Astrocyte (in vitro differentiated cells and primary cell): Measurements from ENCODE around the gene CD7.

Experiments
- EZH2 ChIP-seq: IDR thresholded peaks from 2 replicates; pipeline ENCODE4 v1.6.1; 2012; ENCODE audit warnings: mild to moderate bottlenecking, low read length, inconsistent platforms; ENCODE audit not compliant: insufficient read depth
- TF ChIP-seq, protein P1 (sequence below): IDR thresholded peaks from 2 replicates; pipeline ENCODE4 v1.5.1; 2011; ENCODE audit warnings: low read depth, mild to moderate bottlenecking, inconsistent platforms, low read length, moderate library complexity; ENCODE audit not compliant: insufficient read depth

DNA sequence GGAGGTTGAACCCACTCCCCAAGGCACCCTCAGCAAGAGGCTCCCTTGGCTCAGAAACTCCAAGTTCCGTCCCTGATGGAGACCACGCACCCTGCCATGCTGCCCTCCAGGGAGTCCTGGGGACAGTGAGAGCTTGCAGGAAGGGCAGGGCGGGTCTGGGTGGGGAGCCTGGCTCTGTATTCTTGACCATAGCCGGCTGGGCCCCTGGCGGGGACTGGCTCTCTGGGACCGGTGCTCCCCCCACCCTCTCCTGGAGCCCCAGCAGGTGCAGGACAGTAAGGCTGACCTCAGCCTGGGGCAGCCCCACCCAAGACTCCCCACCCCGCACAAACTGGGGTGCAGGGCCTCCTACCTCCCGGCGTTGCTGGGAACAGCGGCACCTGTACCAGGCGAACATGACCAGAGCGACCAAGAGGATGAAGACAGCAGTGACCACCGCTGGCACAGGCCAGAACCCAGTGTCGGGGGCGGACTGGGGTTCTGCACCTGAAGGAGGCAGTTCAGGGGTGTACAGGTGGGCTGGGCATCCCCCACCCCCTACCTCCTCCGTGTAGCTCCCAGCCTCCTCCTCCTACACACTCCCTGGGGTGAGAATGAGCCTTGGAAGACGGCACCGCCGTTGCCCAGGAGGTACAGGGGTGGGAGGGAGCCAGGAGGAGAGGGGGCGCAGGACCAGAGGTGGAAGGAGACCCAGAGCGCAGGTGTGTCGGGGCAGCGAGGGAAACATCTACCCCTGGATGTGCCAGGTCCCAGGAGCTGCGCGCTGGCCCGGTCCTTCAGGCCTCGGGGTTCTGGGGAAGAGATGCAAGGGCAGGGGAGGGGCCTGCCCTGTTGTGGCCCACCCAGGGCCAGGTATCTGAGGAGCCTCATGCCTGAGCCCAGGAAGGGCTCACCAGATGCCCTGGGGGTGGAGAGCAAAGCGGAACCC lies 5.4 kb upstream of the CD7 start:
- TF ChIP-seq, protein P1, sequence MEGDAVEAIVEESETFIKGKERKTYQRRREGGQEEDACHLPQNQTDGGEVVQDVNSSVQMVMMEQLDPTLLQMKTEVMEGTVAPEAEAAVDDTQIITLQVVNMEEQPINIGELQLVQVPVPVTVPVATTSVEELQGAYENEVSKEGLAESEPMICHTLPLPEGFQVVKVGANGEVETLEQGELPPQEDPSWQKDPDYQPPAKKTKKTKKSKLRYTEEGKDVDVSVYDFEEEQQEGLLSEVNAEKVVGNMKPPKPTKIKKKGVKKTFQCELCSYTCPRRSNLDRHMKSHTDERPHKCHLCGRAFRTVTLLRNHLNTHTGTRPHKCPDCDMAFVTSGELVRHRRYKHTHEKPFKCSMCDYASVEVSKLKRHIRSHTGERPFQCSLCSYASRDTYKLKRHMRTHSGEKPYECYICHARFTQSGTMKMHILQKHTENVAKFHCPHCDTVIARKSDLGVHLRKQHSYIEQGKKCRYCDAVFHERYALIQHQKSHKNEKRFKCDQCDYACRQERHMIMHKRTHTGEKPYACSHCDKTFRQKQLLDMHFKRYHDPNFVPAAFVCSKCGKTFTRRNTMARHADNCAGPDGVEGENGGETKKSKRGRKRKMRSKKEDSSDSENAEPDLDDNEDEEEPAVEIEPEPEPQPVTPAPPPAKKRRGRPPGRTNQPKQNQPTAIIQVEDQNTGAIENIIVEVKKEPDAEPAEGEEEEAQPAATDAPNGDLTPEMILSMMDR: no peak
- TF ChIP-seq EZH2: no peak
